Naive B cell (primary cell): ENCODE measurements around the gene TRIB2. TPM values are rescaled to one million over a fixed set of nuclear protein-coding genes. Genes with fewer than 3 reads are reported as not detected.

Source experiments
- ATAC-seq, 2 donors: fragments of 150-1000 bp; cut with Tn5 transposase; 2 replicates each; pipeline ENCODE4 v1.10.0; 2021; ENCODE audit warnings: low read depth in 2 of 2, mild to moderate bottlenecking in 2 of 2, moderate library complexity in 2 of 2
- DNase-seq: peaks from one replicate; pipeline ENCODE4 v3.0.0; 2022
- H3K27ac Mint-ChIP-seq, 6 donors: one replicate each; pipeline ENCODE4 v1.8.0; 2020 to 2022; ENCODE audit warnings: mild to moderate bottlenecking in 6 of 6, mixed read lengths in 6 of 6, moderate library complexity in 5 of 6, inconsistent platforms in 2 of 6
- H3K27me3 Mint-ChIP-seq, 3 donors: one replicate each; pipeline ENCODE4 v1.8.0; 2021 to 2022; ENCODE audit warnings: mixed read lengths in 3 of 3, mild to moderate bottlenecking in 1 of 3
- H3K36me3 Mint-ChIP-seq, 2 donors: one replicate each; pipeline ENCODE4 v1.8.0; 2020 to 2022; ENCODE audit warnings: mixed read lengths in 2 of 2, inconsistent platforms in 1 of 2, mild to moderate bottlenecking in 1 of 2
- H3K4me1 Mint-ChIP-seq, 3 donors: one replicate each; pipeline ENCODE4 v1.8.0; 2020 to 2022; ENCODE audit warnings: mixed read lengths in 3 of 3, inconsistent platforms in 1 of 3, mild to moderate bottlenecking in 1 of 3, moderate library complexity in 1 of 3
- H3K4me3 Mint-ChIP-seq, 8 donors: one replicate each; pipeline ENCODE4 v1.8.0; 2020 to 2022; ENCODE audit warnings: mild to moderate bottlenecking in 8 of 8, mixed read lengths in 8 of 8, moderate library complexity in 8 of 8, inconsistent platforms in 2 of 8
- H3K9me3 Mint-ChIP-seq, 7 donors: one replicate each; pipeline ENCODE4 v1.8.0; 2020 to 2022; ENCODE audit warnings: mixed read lengths in 7 of 7, mild to moderate bottlenecking in 5 of 7, inconsistent platforms in 2 of 7, moderate library complexity in 1 of 7
- polyA plus RNA-seq, 6 donors: library from polyadenylated mRNA; unstranded; fragments of 300-500 nt; fragmentation: Illumina TruSeq; gene quantifications; one replicate each; pipeline ENCODE4 v1.2.3, GENCODE V29; 2021; ENCODE audit warnings: low read depth in 6 of 6

The TRIB2 gene
- polyA plus RNA-seq, 6 donors from 2014 or later = 48.4 to 94.2 (median 58.6) TPM

DNA sequence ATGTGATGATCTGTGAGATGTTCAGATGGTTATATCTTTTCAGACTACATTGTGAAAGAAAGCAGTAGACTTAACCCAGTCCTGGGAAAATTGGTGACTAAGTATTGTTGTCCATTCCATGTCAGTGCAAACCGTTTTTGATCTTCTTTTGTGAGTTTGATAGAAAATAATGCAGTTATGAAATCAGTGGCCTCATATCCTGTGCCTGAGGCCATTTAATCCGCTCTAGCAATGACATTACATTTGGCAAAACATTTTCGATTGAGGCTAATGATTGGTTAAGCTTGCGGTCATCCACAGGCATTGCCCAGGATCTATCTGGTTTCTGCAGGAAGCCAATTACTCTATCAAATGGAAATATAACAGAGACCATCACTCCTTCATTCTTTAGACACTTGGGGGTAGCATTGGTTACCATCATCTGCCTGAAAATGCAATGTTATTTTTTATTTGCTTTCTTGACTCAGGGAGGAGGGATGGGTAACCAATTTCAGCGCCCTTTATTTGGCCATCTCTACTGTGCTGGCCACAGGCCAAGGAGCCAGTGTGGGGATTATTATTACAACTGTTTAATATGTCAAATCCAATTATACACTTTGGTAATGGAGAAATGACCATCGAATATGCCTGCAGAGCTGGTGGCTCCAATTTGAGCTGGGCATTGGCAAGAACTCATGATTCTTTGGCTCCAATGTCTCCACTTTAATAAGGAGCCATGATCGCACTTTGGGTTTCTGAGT is 33.6 kb downstream of the TRIB2 start:
- Mint-ChIP-seq H3K27ac (no peak overlapping the region), H3K27me3 (peaks cover 0 to 6% (median 4%) of the 10 kb centered on the region in 3 donors), H3K9me3 (peaks cover 0 to 5% (median 0%) of the 10 kb centered on the region in 7 donors), H3K4me1 (no peaks in the 10 kb centered on the region), H3K4me3 (no peak overlapping the region), H3K36me3 (no peaks in the 10 kb centered on the region)
- DNase-seq = no peak
- ATAC-seq = no peak

DNA sequence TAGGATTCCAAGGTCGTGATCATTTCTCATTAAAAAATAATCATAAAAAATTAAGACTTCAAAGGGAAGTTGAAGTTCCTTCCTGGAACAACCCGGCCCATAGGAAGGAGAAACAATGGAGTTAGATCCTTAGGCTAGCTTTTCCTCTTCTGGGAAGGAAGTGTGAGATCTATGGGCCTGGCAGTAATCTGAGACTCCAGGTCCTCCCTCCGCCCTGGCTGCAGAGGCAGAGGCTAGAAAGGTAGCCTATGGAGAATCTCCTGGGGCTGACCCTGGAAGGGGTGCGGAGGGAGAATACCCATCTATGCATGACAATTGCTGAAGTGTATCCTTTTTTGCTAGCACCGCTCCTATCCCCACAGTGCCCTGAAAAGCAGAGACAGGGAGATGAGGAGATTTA is 37.9 kb downstream of the TRIB2 start:
- Mint-ChIP-seq H3K4me3 (no peak overlapping the region), H3K27ac (no peak overlapping the region), H3K36me3 (no peaks in the 10 kb centered on the region), H3K9me3 (no peaks in the 10 kb centered on the region), H3K4me1 (no peaks in the 10 kb centered on the region), H3K27me3 (peaks cover 4 to 32% (median 26%) of the 10 kb centered on the region in 3 donors)
- ATAC-seq = no peak
- no peak for DNase-seq

DNA sequence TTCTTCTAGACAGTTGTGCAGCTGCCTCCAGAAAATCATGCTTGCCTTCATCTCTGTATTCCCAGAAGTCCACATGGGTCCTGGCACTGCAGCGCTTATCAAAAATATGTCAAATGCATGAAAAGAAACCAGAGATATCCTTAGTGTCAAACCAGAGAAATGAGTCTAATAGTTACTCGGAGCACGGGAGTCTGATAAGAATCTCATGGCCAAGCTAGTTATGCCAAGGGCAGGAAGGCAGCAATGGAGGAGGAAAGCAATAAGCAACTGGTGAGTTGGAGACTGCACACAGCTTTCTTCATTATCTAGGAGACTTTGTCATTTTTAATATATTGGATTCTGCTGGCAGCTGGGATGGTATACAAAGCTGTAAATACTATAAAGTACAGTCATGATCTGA is 38.6 kb downstream of the TRIB2 start:
- DNase-seq = no peak
- no peaks in the 10 kb centered on the region for H3K9me3 Mint-ChIP-seq
- no peak overlapping the region for H3K4me3 Mint-ChIP-seq

DNA sequence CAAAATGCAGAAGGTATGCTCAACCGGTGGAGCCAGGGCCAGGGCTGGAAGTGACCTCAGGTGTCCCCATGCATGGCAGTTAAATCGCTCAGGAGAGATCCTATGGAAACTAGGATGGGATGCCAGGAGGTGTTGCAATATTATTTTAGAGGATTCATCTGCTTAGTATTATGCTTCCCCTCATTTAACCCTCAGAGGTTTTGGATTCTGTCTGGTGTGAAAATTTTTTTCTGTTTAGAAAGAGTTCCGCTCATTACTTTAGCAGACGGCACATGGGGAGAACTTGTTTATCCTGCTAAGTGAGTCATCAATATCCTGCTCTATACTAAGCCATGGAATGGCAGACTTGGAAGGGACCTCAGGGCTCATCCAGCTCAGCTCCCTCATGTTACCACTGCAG is 42.5 kb downstream of the TRIB2 start:
- peaks cover 4 to 45% (median 37%) of the 10 kb centered on the region in 3 donors for H3K27me3 Mint-ChIP-seq
- no peak overlapping the region for H3K4me3 Mint-ChIP-seq
- H3K4me1 Mint-ChIP-seq = no peaks in the 10 kb centered on the region
- no peak for DNase-seq
- H3K9me3 Mint-ChIP-seq = peaks cover 0 to 1% (median 0%) of the 10 kb centered on the region in 7 donors
- no peaks in the 10 kb centered on the region for H3K36me3 Mint-ChIP-seq
- ATAC-seq = no peak
- H3K27ac Mint-ChIP-seq = no peak overlapping the region

More for the DNA sequence above, 38.6 kb downstream of the TRIB2 start:
- H3K27ac Mint-ChIP-seq = no peak overlapping the region
- H3K4me1 Mint-ChIP-seq = no peaks in the 10 kb centered on the region
- H3K27me3 Mint-ChIP-seq = peaks cover 4 to 35% (median 26%) of the 10 kb centered on the region in 3 donors
- no peak for ATAC-seq
- no peaks in the 10 kb centered on the region for H3K36me3 Mint-ChIP-seq

DNA sequence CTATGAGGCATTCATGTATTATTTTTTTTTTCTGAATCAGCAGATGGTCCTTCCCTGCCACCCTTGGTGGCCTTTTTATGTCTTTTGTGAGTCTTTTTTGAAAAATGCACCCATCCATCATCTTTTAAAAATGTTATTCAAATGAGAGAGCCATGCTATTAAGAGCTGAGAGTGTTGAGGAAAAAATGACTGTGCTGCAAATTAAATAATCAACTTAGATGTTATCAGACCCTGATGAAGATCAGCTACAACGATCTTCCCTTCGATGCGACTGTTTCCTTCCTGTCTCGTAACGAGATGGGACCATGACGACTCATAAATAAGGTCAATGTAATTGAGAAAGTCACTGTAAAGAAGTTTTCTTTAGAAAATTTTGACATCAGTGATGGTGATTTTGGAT is 44.4 kb downstream of the TRIB2 start:
- Mint-ChIP-seq H3K4me3 (no peak overlapping the region), H3K27me3 (peaks cover 11 to 52% (median 40%) of the 10 kb centered on the region in 3 donors), H3K27ac (no peak overlapping the region), H3K9me3 (peaks cover 0 to 6% (median 0%) of the 10 kb centered on the region in 7 donors), H3K36me3 (no peaks in the 10 kb centered on the region), H3K4me1 (no peaks in the 10 kb centered on the region)
- DNase-seq (no peak), ATAC-seq (no peak)

DNA sequence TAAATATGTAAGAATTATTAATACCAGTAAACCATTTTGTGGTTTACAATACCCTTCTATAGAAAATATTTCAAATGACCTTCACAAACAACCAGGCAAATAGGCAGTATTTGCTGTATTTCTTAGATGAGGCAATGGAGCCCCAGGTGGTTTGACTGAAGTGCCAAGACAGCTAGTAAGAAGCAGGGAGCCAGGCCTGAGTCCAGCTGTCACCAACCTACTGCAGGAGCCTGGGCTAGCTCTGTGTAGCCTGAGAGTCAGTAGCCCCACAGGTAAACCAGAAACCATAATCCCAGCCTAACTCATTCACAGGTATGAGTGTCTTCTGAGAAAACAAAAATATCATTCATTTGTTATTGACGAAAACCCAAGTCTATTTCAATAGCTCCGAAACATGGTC is 45.6 kb downstream of the TRIB2 start:
- Mint-ChIP-seq H3K27me3 (peaks cover 17 to 57% (median 43%) of the 10 kb centered on the region in 3 donors), H3K27ac (no peak overlapping the region), H3K36me3 (no peaks in the 10 kb centered on the region), H3K4me1 (no peaks in the 10 kb centered on the region), H3K9me3 (peaks cover 0 to 6% (median 0%) of the 10 kb centered on the region in 7 donors), H3K4me3 (no peak overlapping the region)
- no peak for DNase-seq
- no peak for ATAC-seq

DNA sequence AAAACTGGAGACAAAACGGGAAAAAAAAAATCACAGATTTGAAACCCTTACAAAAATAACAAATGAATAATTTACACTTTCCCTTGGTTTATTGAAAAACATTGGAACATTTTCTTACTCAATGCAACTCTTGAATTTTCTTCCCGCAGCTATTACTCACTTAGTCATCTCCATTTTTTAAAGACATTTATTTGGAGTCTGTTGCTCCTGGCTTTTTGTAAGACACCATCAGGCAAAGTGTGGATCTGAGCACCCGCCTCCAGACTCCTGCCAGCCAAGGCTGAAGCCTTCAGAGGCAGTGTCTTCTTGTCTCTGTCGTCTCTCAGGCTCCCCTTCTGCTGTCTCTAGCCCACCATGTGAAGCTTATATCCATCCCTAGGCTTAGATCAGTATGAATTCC is 46.2 kb downstream of the TRIB2 start:
- Mint-ChIP-seq H3K36me3 (no peaks in the 10 kb centered on the region), H3K27me3 (peaks cover 21 to 63% (median 49%) of the 10 kb centered on the region in 3 donors), H3K4me1 (no peaks in the 10 kb centered on the region), H3K4me3 (no peak overlapping the region), H3K27ac (no peak overlapping the region), H3K9me3 (peaks cover 0 to 6% (median 0%) of the 10 kb centered on the region in 7 donors)
- DNase-seq (no peak), ATAC-seq (no peak)

DNA sequence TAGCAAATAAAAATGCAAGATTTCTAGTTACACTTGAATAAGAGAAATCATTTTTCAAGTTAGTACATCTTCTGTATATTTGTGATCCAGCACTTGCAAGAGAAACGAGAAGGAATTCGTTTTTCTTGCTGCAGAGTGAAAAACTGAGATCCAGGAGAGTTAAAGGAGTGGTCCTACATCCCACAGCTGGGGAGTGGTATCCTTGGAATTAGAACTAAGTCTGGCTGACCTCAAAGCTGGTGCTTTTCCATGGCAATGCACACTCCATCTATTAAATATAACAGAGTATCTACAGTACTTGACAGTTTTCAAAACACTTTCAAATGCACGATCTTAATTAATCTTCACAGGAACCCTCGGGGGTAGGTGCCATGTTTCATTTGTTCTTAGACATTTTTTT is 46.8 kb downstream of the TRIB2 start:
- H3K4me3 Mint-ChIP-seq = no peak overlapping the region

DNA sequence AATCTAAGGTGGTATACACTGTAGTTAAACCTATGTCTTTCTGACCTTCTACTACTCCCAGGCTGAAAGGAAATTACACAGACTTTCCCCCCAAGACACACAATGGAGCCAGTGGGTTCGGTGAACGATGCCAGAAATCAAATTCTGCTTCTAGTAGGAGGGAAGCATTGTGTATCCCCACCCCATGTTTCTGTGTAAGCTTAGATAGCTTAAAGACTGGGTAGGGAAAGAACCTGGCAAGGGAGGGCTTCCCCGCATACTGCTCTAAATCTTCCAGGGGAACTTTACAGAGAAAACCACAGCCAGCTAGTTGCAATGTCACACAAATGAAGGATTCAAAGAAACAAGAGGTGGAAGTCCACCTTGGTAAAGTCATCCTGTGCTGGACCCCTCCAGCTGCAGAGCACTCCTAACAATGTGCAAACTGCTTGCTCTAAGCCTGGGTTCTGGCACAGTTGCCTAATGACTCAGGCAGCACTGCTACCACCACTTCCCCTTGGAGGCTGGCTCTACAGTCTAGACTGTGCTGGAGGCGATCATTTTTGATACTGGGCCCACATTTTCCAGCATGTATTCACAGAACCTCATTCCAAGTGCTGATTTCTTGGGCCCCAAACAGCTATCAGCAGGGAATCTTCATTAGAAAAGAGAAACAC is 47.5 kb downstream of the TRIB2 start:
- peaks cover 31 to 66% (median 54%) of the 10 kb centered on the region in 3 donors for H3K27me3 Mint-ChIP-seq
- peaks cover 0 to under 1% (median under 1%) of the 10 kb centered on the region in 3 donors for H3K4me1 Mint-ChIP-seq
- H3K9me3 Mint-ChIP-seq = peaks cover 0 to 6% (median 0%) of the 10 kb centered on the region in 7 donors
- DNase-seq (no peak), ATAC-seq (no peak)
- no peak overlapping the region for H3K4me3 Mint-ChIP-seq
- H3K36me3 Mint-ChIP-seq = peaks cover 0 to 1% of the 10 kb centered on the region in 2 donors
- no peak overlapping the region for H3K27ac Mint-ChIP-seq

More for the DNA sequence above, 46.8 kb downstream of the TRIB2 start:
- ATAC-seq (no peak), DNase-seq (no peak)
- H3K9me3 Mint-ChIP-seq = peaks cover 0 to 6% (median 0%) of the 10 kb centered on the region in 7 donors
- no peaks in the 10 kb centered on the region for H3K4me1 Mint-ChIP-seq
- H3K27ac Mint-ChIP-seq = no peak overlapping the region
- H3K36me3 Mint-ChIP-seq = no peaks in the 10 kb centered on the region
- H3K27me3 Mint-ChIP-seq = peaks cover 26 to 66% (median 54%) of the 10 kb centered on the region in 3 donors

DNA sequence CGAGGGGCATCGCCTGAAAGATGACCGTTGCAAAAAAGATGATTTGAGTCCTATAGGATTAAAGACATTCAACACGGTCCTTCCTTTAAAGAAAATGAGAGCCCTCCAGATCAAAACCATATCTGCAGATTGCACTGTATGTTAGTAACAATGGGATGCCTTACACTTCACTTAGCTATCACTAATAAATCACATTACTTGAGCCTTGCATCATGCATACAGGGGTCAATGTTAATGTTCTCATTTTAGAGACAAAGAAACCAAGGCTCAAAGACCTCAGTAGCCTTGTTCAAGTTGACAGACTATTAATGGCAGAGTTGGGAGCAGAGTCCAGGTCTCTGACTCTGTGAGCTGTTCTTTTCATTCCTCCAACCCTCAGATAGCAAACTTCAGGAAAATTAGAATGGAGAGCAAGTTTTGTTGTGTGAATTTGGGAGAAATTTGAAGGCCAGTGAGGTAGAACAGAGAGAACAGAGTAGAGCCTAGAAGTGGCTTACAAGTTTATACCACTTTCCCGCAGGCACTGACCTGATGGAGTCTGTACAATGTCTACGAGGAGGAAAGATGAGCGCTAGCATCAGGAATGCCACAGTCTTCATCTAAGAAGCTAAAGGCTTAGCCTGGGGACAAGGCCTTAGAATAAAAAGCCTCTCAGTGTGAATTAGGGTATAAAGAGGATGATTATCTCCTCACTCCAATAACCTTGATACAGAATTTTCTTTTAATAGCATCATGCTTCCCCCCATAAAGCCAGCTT is 48.3 kb downstream of the TRIB2 start:
- Mint-ChIP-seq H3K4me1 (peaks cover 0 to 6% (median 5%) of the 10 kb centered on the region in 3 donors), H3K36me3 (peaks cover 0 to 8% of the 10 kb centered on the region in 2 donors), H3K27me3 (peaks cover 39 to 68% (median 59%) of the 10 kb centered on the region in 3 donors), H3K27ac (no peak overlapping the region), H3K9me3 (peaks cover 0 to 6% (median 0%) of the 10 kb centered on the region in 7 donors), H3K4me3 (no peak overlapping the region)
- DNase-seq = no peak
- no peak for ATAC-seq

DNA sequence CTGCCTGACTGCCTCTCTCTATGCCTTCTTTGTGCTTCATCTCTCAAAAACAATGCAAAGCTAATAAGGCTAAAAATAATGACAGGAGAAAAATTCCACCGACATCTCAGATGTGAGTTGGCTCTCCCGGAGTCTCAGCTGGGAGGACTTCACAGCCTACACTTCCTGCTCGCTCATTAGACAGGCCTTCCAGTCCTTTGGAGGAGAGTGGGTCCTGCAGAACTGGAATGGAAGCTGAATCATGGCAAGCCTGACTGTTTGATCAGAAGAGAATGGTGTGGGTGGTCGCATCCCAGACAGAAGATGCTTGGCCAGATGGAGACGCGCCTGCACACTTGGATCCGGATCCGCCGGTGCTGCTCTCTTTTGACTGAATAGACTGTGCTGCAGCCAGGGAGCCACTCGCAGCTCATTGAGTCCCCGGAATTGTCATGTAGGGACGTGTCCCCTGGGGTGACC is 49.7 kb downstream of the TRIB2 start:
- DNase-seq (no peak), ATAC-seq (no peak)
- H3K9me3 Mint-ChIP-seq = peaks cover 0 to 6% (median 0%) of the 10 kb centered on the region in 7 donors
- H3K27ac Mint-ChIP-seq = no peak overlapping the region
- peaks cover 0 to 8% of the 10 kb centered on the region in 2 donors for H3K36me3 Mint-ChIP-seq
- no peak overlapping the region for H3K4me3 Mint-ChIP-seq
- H3K27me3 Mint-ChIP-seq = peaks cover 51 to 69% (median 65%) of the 10 kb centered on the region in 3 donors
- peaks cover 0 to 6% (median 5%) of the 10 kb centered on the region in 3 donors for H3K4me1 Mint-ChIP-seq

DNA sequence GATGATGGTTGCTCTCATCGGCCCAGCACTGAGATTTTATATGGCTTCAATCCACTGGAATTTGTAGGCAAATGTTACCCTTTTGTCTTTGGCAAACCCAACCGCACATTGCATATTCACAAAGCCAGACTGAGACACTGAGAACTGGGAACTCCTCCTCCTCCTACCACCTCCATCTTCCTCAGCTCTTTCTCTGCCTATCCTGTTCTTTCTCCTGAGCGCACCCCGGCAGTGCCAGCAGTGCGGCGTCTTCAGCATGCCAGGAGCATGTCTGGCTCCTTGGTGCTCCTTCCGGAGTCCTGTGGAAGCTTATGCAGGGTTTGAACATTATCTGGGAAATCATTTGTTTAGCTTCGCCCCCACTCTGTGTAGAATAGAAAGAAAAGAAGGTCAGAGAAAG is 50.8 kb downstream of the TRIB2 start:
- Mint-ChIP-seq H3K4me1 (peaks cover 0 to 6% (median 5%) of the 10 kb centered on the region in 3 donors), H3K9me3 (peaks cover 0 to 6% (median 0%) of the 10 kb centered on the region in 7 donors), H3K36me3 (peaks cover 0 to 8% of the 10 kb centered on the region in 2 donors), H3K27ac (no peak overlapping the region), H3K4me3 (no peak overlapping the region), H3K27me3 (peaks cover 58 to 80% (median 76%) of the 10 kb centered on the region in 3 donors)
- ATAC-seq (no peak), DNase-seq (no peak)

DNA sequence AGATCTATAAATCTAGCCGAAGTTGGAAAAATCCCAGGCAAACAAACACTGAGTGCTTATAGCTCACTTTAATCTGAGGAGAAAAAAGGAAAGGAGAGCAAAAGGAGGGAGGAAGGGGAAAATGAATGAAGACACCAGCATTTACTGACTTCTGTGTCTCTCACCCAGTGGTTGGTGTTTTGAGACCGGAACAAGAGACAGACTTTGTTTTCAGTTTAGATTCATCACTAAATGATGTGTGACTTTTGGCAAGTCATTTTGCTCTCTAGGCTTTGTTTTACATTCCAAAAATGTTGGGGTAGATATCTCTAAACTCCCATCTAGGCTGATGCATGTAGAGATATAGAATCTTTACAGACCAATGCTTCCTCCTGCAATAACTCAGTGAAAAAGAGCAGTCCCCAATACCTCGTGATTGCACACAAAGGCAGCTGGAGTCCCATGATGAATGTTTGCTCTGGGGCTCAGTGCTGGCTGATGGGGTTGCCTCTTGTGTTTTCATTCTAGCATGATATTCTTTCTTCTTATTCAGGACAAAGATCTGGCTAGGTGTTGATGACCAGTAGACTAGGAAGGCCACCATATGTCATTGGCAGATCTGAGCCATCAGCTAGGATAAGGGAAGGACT is 51.4 kb downstream of the TRIB2 start:
- no peak overlapping the region for H3K27ac Mint-ChIP-seq
- peaks cover 0 to 6% (median 5%) of the 10 kb centered on the region in 3 donors for H3K4me1 Mint-ChIP-seq
- peaks cover 58 to 80% (median 79%) of the 10 kb centered on the region in 3 donors for H3K27me3 Mint-ChIP-seq
- ATAC-seq (no peak), DNase-seq (no peak)
- peaks cover 0 to 8% of the 10 kb centered on the region in 2 donors for H3K36me3 Mint-ChIP-seq
- no peak overlapping the region for H3K4me3 Mint-ChIP-seq
- H3K9me3 Mint-ChIP-seq = peaks cover 0 to 6% (median 0%) of the 10 kb centered on the region in 7 donors
